Stimulated activated CD8-positive, alpha-beta memory T cell treated with anti-CD3 and anti-CD28 coated beads, Interleukin-7, amount 100 ng/mL, for 4 hours (primary cell): Measurements from ENCODE around the gene TBC1D8.

Experiments
- DNase-seq, 2 donors: peaks; one replicate each; pipeline ENCODE4 v3.0.0-alpha.2; 2020; ENCODE audit warnings: low read depth in 2 of 2

The TBC1D8 gene

DNA sequence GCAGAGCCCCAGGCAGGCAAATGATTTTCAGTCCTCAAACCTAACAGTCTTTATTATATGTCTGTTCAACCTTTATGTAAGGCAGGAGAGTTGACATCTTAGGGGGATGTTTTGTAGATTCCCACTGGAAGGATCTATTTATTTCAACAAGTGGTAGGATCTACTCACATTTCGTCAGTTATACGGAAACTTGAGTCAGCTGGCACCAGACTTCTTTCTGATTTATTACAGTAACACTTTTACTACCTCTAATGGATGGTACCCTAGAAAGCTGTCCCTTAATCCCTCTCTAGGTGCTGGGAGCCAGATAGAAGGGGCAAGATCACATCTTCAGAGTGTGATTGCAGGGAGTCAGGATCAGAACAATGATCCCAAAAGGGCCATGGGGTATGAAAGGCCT, 151.2 kb downstream of the TBC1D8 start:
- no peak for DNase-seq

DNA sequence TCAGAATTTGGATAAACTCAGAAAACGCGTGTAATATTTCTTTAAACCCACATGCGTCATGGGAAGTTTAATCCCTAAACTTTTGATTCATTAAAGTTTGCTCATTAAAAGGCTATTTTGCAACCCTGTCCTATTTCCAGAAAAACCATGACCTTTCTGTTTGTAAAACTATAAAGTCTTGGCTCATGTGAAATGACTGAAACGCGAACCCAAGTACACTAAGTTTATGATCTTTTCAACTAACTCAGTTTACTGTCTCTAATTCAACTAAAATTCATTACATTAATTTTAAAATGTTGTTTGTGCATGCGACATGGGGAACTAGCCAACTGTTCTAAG, 153.0 kb downstream of the TBC1D8 start:
- DNase-seq: no peak

DNA sequence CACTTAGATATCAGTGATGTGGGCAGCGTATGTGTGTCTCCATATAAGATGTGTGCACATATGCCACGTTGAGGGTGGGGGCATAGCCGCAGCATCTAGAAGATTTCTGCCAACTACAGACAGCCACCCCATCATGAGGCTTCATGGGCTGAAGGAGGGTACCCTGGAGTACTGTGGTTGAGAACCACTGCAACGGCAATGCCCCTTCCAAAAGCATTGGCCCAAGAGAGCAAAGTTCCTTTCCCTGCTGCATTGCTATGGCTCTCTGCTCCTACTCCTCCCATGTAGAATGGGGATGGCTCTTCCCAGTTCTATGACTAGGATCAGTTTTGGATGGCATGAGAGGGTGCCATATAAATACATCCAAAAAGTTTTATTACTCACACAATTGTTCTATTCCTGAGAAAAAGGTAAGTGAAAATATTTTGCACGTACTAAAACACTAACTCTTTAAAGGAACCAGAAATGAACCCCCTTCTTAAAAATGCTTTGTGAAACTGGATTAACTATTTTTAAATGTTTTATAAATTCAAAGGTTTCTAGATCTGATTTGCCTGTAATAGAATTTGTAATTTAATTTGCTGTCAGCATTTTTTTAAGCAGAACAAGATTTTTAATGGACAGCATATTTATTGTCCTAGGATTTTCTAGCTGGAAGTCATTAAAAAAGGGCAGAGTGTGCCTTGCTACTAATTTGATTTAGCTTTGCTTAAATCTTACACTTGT, 153.5 kb downstream of the TBC1D8 start:
- no peak for DNase-seq

GRCh38 chr2:100995309-100996075, 155.7 kb downstream of the TBC1D8 start:
- no peak for DNase-seq

DNA sequence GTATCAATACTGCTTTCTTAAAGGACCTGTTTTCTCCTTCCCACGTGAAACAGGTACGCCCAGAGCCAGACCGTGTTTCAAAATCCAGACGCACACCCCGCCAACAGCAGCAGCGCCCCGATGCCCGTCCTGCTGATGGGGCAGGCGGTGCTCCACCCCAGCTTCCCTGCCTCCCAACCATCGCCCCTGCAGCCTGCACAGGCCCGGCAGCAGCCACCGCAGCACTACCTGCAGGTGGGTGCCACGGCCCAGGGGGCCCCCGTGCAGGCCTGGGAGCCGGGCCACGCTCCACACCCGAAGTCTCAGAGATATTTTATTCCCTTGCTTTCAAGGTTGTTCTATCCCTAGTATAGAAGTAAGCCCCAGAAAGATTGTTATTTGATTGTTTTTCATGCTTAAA, 157.9 kb downstream of the TBC1D8 start:
- no peak for DNase-seq

GRCh38 chr2:100992262-100992661, 158.9 kb downstream of the TBC1D8 start:
- no peak for DNase-seq

GRCh38 chr2:100991404-100991773, 159.8 kb downstream of the TBC1D8 start:
- DNase-seq: no peak

- DNase-seq: no peak
Observed at GRCh38 chr2:100990650-100991403, 160.4 kb downstream of the TBC1D8 start.

- no peak for DNase-seq
Observed at GRCh38 chr2:100990166-100990565, 161.0 kb downstream of the TBC1D8 start.

DNA sequence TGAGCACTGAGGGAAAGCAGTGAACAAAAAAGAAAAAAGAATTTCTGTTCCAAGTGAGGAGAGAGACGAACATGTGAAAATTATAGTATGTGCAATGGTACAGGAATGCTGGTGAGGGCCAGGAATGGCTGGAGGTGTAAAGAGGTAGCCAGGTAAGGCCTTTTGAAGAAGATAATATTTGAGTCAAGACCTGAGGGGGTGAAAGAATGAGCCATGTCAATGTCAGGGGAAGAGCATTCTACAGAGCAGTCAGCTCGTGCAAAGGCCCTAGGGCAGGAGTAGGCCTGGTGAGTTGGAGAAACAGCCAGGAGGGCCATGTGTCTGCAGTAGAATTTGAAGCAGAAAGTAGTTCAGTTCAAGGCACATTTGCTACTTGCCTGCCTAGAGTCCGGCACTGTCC, 161.5 kb downstream of the TBC1D8 start:
- no peak for DNase-seq

- no peak for DNase-seq
Observed at GRCh38 chr2:100988630-100989417, 162.4 kb downstream of the TBC1D8 start.

DNA sequence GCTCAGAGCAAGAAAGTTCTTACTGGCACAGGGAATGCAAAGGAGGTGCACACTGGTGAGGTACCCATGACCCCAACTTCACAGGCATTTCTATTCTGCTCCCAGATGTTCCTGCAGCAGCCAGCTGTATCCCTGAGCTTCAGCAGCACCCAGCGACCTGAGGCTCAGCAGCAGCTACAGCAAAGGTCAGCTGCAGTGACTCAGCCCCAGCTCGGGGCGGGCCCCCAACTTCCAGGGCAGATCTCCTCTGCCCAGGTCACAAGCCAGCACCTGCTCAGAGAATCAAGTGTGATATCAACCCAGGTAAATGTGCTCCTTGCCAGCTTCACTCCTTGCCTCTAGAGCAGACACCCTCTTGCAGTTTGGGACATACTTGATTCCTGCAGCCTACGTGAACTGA, 163.2 kb downstream of the TBC1D8 start:
- no peak for DNase-seq

DNA sequence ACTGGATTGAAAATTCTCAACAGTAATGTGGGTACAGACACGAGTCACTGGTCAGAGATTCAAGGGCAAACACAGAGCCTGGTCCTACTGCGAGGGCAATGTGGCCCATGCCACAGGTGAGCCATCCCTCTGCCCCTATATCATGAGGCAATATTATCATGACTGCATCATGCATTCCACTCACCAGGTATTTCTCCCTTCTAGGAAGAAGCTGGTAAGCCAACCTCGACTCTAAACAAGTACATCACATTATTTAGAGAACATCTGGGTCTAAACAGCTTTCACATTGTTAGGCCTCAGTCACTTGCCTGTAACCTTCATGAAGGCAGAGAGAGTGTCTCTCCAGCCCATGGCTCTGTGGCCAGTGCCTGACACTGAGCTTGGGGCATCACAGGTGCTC, 163.6 kb downstream of the TBC1D8 start:
- DNase-seq: no peak

DNA sequence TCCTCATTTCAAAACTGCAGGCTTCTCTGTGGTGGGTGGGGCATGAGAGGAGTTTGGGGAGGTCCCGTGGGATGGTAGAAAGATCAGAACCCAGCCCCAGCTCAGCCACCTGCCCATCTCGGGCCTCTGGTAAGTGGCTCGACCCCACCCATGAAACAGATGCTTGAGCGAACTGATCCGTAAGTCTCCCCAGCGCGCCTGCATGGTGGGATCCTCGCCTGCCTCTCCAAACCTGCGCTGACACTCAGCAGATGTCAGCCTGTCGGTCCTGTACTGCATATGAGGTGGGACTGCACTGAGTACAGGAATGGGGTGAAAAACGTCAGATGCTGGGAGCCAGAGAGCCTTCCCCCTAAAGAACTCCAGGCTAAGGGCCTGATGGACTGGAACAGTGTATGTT, 165.0 kb downstream of the TBC1D8 start:
- no peak for DNase-seq

DNA sequence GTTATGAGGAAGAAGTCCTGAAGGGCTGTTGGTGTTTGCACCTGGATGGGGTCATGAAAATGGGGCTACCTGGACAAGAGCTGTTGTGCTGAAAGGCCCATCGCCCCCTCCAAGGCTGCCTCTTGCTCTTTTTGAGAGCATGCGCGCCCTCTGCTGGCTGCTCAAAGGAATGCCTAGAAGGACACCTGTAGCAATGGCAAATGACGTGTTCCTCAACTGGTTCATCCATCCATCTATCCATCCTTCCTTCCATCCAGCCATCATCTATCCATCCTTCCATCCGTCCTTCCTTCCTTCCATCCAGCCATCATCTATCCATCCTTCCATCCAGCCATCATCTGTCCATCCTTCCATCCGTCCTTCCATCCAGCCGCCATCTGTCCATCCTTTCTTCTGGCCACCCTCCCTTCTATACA, 166.3 kb downstream of the TBC1D8 start:
- peak; percentile 61 to 63 for DNase-seq

DNA sequence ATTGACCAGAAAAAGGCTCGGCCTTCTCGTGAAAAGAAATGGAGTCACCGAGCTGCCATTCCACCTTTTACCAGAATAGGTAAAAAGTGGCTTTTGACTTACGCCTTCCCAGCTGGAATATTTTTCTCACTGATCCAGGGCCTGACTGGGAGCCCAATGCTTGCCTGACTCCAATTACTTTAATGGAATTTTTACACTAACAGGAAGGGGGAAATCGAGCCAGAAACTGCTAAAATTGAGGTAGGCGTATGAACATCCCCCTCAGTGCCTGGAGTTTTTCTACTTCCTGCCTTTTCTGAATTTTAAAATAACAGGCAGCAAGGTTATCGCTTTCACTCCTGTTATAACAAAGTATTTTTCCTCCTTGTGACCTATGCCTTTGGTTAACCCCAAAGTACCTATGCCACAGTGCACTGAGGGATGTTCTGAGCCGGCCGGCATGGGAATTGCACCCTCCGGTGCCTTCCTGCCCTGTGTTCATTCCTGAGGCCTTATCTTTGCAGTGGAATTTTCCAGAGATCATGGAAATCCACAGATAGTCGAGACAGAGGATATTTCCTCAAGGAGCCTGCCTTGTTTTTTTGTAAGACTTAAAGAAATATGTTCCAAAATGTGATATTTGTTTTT, 167.4 kb downstream of the TBC1D8 start:
- no peak for DNase-seq

DNA sequence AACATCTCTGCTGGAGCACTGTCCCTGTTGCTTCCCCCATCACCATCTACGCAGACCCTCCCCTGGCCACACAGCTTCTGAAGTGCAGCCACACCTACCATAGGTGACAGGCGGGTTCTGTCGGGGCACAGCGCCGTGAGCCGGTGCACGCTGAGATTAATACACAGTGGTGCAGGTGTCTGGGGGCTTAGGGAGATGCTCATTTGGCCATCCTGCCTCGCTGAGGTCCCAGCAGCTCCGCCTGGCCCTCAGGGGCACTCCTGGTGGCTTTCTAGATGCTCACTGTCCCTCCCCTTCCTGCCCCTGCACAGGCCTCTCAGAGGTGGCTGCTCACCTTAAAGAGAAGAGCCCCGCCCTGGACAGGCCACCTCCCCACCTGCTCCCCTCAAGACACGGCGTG, 168.0 kb downstream of the TBC1D8 start:
- DNase-seq: no peak

- no peak for DNase-seq
Observed at GRCh38 chr2:100982431-100982861, 168.7 kb downstream of the TBC1D8 start.

- DNase-seq: no peak
Observed at GRCh38 chr2:100981011-100981410, 170.2 kb downstream of the TBC1D8 start.

- DNase-seq: no peak
Observed at GRCh38 chr2:100980046-100980445, 171.1 kb downstream of the TBC1D8 start.

DNA sequence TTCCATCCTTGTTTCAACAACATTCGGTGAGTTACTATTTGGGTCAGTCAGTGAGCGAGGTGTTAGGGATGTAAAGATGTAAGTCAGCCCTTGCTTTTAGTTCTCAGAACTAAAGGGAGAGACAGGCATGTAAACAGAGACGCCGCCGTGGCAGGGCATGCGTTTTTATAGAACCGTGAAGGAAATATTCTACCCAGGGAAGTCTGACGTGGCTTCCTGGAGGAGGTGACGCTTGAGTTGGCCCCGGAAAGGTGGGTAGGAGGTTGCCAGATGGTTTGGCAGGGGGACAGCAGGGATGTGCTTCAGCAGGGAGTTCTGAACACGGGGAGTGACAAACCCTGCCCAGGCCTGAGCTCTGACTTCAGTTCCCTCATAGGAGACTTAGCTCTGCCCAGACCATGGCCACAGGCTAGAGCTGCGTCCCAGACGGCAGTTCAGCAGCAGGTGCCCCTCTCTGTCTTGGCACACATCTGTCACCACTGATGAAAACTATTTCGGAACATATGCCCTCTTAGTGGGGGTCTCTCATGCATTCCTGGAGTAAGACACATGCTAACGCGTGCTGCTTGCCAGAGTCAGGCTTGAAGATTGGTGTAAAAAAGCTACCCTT, 172.5 kb downstream of the TBC1D8 start:
- DNase-seq: no peak
